Liver (tissue), 9 donors: ENCODE results near the gene KRTAP9-6. TPM values are rescaled to one million over a fixed set of nuclear protein-coding genes. Genes with fewer than 3 reads are reported as not detected.

ENCODE experiments used
- DNase-seq: peaks from one replicate; pipeline ENCODE4 v3.0.0-alpha.2; 2017; ENCODE audit warnings: low spot score
- H3K27ac ChIP-seq, 2 donors: one replicate each; pipeline ENCODE4 v1.7.0; 2013; ENCODE audit warnings: inconsistent platforms in 2 of 2, low read length in 2 of 2, control low read depth in 1 of 2, low read depth in 1 of 2, mild to moderate bottlenecking in 1 of 2
- H3K27me3 ChIP-seq, 4 donors: one replicate each; pipeline versions ENCODE4 v1.6.1 to v1.7.0; 2013; ENCODE audit warnings: low read length in 3 of 4, inconsistent platforms in 1 of 4, mild to moderate bottlenecking in 1 of 4, moderate library complexity in 1 of 4; ENCODE audit not compliant: control insufficient read depth in 4 of 4, insufficient read depth in 4 of 4
- H3K36me3 ChIP-seq, 4 donors: one replicate each; pipeline versions ENCODE4 v1.6.1 to v1.7.0; 2013; ENCODE audit warnings: low read length in 3 of 4, mild to moderate bottlenecking in 3 of 4, low read depth in 1 of 4, moderate library complexity in 1 of 4; ENCODE audit not compliant: control insufficient read depth in 4 of 4, insufficient read depth in 3 of 4
- H3K4me1 ChIP-seq, 4 donors: one replicate each; pipeline versions ENCODE4 v1.6.1 to v1.7.0; 2013; ENCODE audit warnings: low read length in 3 of 4, mild to moderate bottlenecking in 3 of 4, moderate library complexity in 1 of 4; ENCODE audit not compliant: control insufficient read depth in 4 of 4, insufficient read depth in 4 of 4
- H3K4me3 ChIP-seq, 3 donors: one replicate each; pipeline versions ENCODE4 v1.6.1 to v1.7.0; 2013; ENCODE audit warnings: low read length in 3 of 3, control low read depth in 1 of 3, low read depth in 1 of 3, mild to moderate bottlenecking in 1 of 3
- H3K9ac ChIP-seq, 2 donors: one replicate each; pipeline ENCODE4 v1.7.0; 2013; ENCODE audit warnings: low read length in 2 of 2, mild to moderate bottlenecking in 2 of 2, moderate library complexity in 2 of 2, control low read depth in 1 of 2, low read depth in 1 of 2
- H3K9me3 ChIP-seq, 4 donors: one replicate each; pipeline versions ENCODE4 v1.6.1 to v1.7.0; 2013; ENCODE audit warnings: low read length in 3 of 4; ENCODE audit not compliant: control insufficient read depth in 4 of 4
- FOXA1 ChIP-seq: IDR thresholded peaks from 2 replicates; pipeline ENCODE4 v1.6.1; 2016; ENCODE audit warnings: antibody characterized with exemption
- GABPA ChIP-seq, 2 donors: IDR thresholded peaks in 1 of 2; conservative IDR thresholded peaks in 1 of 2; 2 replicates each; pipeline ENCODE4 v1.6.1; 2016; ENCODE audit warnings: antibody characterized with exemption in 2 of 2, mild to moderate bottlenecking in 1 of 2, moderate library complexity in 1 of 2
- HNF4A ChIP-seq, 2 donors: conservative IDR thresholded peaks; 2 replicates each; pipeline ENCODE4 v1.6.1; 2016; ENCODE audit warnings: antibody characterized with exemption in 2 of 2, mild to moderate bottlenecking in 2 of 2
- HNF4G ChIP-seq: IDR thresholded peaks from 2 replicates; pipeline ENCODE4 v1.6.1; 2016; ENCODE audit warnings: antibody characterized with exemption
- JUND ChIP-seq, 2 donors: IDR thresholded peaks; 2 replicates each; pipeline ENCODE4 v1.6.1; 2016; ENCODE audit warnings: antibody characterized with exemption in 2 of 2
- RAD21 ChIP-seq, 2 donors: IDR thresholded peaks; 2 replicates each; pipeline ENCODE4 v1.6.1; 2016; ENCODE audit warnings: antibody characterized with exemption in 2 of 2, mild to moderate bottlenecking in 2 of 2
- RXRA ChIP-seq, 2 donors: IDR thresholded peaks; 2 replicates each; pipeline ENCODE4 v1.6.1; 2017 to 2018; ENCODE audit warnings: antibody characterized with exemption in 2 of 2, mild to moderate bottlenecking in 1 of 2
- SP1 ChIP-seq: IDR thresholded peaks from 2 replicates; pipeline ENCODE4 v1.6.1; 2018; ENCODE audit warnings: antibody characterized with exemption, mild to moderate bottlenecking
- TAF1 ChIP-seq: conservative IDR thresholded peaks from 2 replicates; pipeline ENCODE4 v1.6.1; 2016; ENCODE audit warnings: antibody characterized with exemption, mild to moderate bottlenecking
- YY1 ChIP-seq: IDR thresholded peaks from 2 replicates; pipeline ENCODE4 v1.6.1; 2016; ENCODE audit warnings: antibody characterized with exemption, mild to moderate bottlenecking
- WGBS: extraction: QIAGEN DNeasy Blood & Tissue Kit; methylation state at CpG from one replicate; pipeline ENCODE4 v1.1.7; 2013; 5-methylcytosine and 5-hydroxymethylcytosine counted together
- polyA plus RNA-seq, 2 donors: library from polyadenylated mRNA; stranded (reverse) in 1 of 2; unstranded in 1 of 2; fragments of 200-250 nt in 1 of 2; fragments of >200 nt in 1 of 2; fragmentation: Nextera tagmentation in 1 of 2; extraction: Ambion mirVana in 1 of 2; gene quantifications; one replicate each; pipeline versions ENCODE4 v1.2.1 to v1.2.3, GENCODE V29; 2013 to 2015
- total RNA-seq, 2 donors: library from RNA; depleted of rRNA; stranded (reverse); fragments of >200 nt; gene quantifications; one replicate each; pipeline ENCODE4 v1.2.3, GENCODE V29; 2014
- TF ChIP-seq, protein P1 (sequence below): IDR thresholded peaks from 2 replicates; pipeline ENCODE4 v1.6.1; 2016; ENCODE audit warnings: antibody characterized with exemption, mild to moderate bottlenecking
- TF ChIP-seq, protein P2 (sequence below): fragments of 150-350 bp; IDR thresholded peaks from 2 replicates; pipeline ENCODE4 v1.5.1; 2017; ENCODE audit warnings: improper control_type of control experiment, low read depth, low read length; ENCODE audit not compliant: missing input control
- TF ChIP-seq, protein P3 (sequence below): IDR thresholded peaks from 2 replicates; pipeline ENCODE4 v1.6.1; 2016; ENCODE audit warnings: antibody characterized with exemption
- donor health status: healthy.
- donor health status: healthy.
- donor health status: healthy.
- donor health status: healthy.
- donor health status: healthy.

KRTAP9-6 gene
- total and polyA plus RNA-seq, 4 donors, result not detected

DNA sequence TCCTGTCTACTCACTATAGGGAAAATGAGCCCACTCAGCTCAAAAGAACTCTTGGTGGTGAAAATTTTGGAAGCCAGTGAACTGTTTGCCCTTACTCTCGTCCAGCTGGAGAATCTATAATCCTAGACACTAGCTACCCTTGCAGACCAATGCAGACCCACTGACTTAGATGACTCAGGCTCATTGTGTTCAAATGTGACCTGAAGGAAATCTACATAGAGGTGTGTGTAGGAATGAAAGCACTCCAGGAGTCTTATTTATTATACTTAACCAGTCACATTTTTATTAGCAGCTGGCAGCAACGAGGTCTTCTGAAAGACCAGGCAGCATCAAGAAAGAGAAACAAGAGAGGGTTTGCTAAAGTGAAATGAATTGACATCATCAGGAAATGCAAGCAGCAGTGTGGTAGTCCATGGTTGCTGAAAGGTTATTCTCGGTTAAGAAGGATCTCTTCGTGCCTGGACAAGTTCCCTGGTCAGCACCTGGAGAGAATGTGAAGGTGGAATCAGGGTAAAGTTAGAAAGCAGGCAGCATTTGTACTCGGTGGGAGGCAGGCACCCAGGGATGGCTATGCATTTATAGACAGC lies 36.1 kb downstream of the KRTAP9-6 start:
- DNase-seq, result no peak
- Histone ChIP-seq H3K9ac (no peak overlapping the region), H3K27ac (no peak overlapping the region), H3K4me1 (no peaks in the 10 kb centered on the region), H3K4me3 (no peak overlapping the region), H3K27me3 (no peaks in the 10 kb centered on the region), H3K9me3 (no peaks in the 10 kb centered on the region), H3K36me3 (no peaks in the 10 kb centered on the region)
- TF ChIP-seq RXRA (IDR thresholded peaks at IDR 0.05) (no peak), HNF4A (conservative IDR thresholded peaks at IDR 0.05) (no peak), YY1 (no peak), TAF1 (no peak)
- TF ChIP-seq, protein P1, sequence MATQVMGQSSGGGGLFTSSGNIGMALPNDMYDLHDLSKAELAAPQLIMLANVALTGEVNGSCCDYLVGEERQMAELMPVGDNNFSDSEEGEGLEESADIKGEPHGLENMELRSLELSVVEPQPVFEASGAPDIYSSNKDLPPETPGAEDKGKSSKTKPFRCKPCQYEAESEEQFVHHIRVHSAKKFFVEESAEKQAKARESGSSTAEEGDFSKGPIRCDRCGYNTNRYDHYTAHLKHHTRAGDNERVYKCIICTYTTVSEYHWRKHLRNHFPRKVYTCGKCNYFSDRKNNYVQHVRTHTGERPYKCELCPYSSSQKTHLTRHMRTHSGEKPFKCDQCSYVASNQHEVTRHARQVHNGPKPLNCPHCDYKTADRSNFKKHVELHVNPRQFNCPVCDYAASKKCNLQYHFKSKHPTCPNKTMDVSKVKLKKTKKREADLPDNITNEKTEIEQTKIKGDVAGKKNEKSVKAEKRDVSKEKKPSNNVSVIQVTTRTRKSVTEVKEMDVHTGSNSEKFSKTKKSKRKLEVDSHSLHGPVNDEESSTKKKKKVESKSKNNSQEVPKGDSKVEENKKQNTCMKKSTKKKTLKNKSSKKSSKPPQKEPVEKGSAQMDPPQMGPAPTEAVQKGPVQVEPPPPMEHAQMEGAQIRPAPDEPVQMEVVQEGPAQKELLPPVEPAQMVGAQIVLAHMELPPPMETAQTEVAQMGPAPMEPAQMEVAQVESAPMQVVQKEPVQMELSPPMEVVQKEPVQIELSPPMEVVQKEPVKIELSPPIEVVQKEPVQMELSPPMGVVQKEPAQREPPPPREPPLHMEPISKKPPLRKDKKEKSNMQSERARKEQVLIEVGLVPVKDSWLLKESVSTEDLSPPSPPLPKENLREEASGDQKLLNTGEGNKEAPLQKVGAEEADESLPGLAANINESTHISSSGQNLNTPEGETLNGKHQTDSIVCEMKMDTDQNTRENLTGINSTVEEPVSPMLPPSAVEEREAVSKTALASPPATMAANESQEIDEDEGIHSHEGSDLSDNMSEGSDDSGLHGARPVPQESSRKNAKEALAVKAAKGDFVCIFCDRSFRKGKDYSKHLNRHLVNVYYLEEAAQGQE, result no peak
- WGBS, result 61% methylated on average over 5 of the region's 5 CpGs

DNA sequence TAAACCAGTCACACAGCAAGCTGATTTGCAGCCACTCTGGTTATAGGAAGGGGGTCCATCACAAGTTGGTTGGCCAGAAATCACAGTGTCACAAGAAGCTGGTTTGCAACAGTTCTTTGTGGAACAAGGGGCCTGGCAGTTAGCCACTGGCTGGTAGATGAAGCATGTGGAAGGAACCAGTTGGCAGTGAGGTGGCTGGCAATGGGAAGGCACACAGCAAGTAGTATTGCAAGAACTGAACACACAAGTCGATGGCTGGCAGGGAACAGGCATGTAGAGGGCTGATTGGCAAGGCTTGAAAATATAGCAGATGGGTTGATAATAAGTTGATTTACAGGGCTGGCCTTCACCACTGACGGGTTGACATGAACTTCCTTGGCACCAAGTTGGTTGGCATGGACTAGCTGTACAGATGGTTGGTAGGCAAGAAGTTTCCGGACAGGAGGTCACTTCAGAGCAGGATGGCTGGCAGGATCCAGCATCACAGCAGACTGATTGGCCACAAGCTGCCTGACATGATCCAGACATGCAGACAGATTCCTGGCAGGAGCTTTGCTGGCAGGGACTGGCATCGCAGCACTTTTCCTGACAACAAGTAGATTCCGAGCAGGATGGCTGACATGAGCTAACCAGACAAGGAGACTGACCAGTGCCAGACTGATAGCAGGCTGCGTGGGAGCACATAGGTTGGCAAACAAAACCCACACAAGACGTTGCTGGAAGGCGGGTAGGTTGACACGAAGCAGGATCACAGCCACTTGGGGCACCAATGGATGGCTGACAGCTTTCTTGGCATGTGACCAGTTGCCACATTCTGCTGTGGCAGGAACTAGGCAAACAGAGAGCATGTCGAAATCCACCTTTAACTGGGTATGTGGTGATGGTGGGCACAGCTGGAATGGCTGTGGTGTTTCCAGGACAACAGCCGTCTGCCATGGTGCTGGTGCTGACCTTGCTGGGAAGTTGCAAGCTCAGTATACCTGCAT lies 37.0 kb downstream of the KRTAP9-6 start, which contains the start of gene KRTAP29-1:
Gene KRTAP29-1 (minus strand): TSS at position 936 of the 986 bp plus-strand sequence. CDS start 0 bp downstream, at position 936.
- peaks cover 0 to 6% (median 0%) of the 10 kb centered on the region in 4 donors for H3K27me3 ChIP-seq
- TF ChIP-seq RXRA (IDR thresholded peaks at IDR 0.05) (no peak), RAD21 (IDR thresholded peaks at IDR 0.05) (no peak), JUND (IDR thresholded peaks at IDR 0.05) (no peak), FOXA1 (no peak), TAF1 (no peak), YY1 (no peak), SP1 (no peak), GABPA (IDR thresholded peaks at IDR 0.05 in 1 of 2, conservative IDR thresholded peaks at IDR 0.05 in 1 of 2) (no peak), HNF4G (no peak)
- TF ChIP-seq, protein P2, sequence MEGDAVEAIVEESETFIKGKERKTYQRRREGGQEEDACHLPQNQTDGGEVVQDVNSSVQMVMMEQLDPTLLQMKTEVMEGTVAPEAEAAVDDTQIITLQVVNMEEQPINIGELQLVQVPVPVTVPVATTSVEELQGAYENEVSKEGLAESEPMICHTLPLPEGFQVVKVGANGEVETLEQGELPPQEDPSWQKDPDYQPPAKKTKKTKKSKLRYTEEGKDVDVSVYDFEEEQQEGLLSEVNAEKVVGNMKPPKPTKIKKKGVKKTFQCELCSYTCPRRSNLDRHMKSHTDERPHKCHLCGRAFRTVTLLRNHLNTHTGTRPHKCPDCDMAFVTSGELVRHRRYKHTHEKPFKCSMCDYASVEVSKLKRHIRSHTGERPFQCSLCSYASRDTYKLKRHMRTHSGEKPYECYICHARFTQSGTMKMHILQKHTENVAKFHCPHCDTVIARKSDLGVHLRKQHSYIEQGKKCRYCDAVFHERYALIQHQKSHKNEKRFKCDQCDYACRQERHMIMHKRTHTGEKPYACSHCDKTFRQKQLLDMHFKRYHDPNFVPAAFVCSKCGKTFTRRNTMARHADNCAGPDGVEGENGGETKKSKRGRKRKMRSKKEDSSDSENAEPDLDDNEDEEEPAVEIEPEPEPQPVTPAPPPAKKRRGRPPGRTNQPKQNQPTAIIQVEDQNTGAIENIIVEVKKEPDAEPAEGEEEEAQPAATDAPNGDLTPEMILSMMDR, result no peak
- TF ChIP-seq, protein P3, sequence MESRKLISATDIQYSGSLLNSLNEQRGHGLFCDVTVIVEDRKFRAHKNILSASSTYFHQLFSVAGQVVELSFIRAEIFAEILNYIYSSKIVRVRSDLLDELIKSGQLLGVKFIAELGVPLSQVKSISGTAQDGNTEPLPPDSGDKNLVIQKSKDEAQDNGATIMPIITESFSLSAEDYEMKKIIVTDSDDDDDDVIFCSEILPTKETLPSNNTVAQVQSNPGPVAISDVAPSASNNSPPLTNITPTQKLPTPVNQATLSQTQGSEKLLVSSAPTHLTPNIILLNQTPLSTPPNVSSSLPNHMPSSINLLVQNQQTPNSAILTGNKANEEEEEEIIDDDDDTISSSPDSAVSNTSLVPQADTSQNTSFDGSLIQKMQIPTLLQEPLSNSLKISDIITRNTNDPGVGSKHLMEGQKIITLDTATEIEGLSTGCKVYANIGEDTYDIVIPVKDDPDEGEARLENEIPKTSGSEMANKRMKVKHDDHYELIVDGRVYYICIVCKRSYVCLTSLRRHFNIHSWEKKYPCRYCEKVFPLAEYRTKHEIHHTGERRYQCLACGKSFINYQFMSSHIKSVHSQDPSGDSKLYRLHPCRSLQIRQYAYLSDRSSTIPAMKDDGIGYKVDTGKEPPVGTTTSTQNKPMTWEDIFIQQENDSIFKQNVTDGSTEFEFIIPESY, result no peak
- H3K4me1 ChIP-seq, result no peaks in the 10 kb centered on the region
- no peak within 1 kb of the TSS for H3K9ac ChIP-seq
- H3K36me3 ChIP-seq, result no peaks in the 10 kb centered on the region
- no peak for DNase-seq
- 65% methylated on average over 11 of the region's 11 CpGs for WGBS
- no peak within 1 kb of the TSS for H3K4me3 ChIP-seq
- H3K27ac ChIP-seq, result no peak within 1 kb of the TSS
- H3K9me3 ChIP-seq, result no peaks in the 10 kb centered on the region
